GM19397 (cell line): Measurements from ENCODE around the gene RIMKLB.
"Not testable (repeated sequence)": the region's sequence is repeated elsewhere in the genome, so short reads cannot be mapped to it uniquely, and the experiment has no call there.

Experiments used
- ATAC-seq: cut with Tn5 transposase; IDR thresholded peaks from one replicate; pipeline ENCODE4 v1.9.1; 2021; ENCODE audit warnings: mild to moderate bottlenecking, moderate library complexity; ENCODE audit not compliant: unreplicated experiment

Gene RIMKLB

GRCh38 chr12:8770499-8770898 is 72.7 kb downstream of the RIMKLB start:
- no peak for ATAC-seq

DNA sequence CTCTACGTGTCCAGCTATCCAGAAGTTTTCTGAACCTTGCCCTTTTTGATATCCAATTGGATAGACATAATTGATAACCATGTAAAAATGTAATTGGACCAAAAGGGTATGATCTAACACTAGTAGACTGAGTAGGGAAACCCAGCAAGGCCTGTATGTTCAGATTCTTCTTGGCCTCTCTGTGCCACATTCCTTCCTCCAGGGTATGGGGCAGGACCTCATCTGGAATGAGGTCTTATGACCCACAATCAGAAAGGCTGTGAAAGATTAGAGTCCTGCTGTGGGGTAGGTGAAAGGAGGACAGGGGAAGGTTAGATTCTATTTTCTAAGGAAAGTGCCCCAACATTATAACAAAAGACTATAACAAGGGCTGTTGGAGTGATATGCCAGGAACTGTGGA is 73.3 kb downstream of the RIMKLB start:
- no peak for ATAC-seq

GRCh38 chr12:8773461-8773860 is 75.7 kb downstream of the RIMKLB start:
- no peak for ATAC-seq

DNA sequence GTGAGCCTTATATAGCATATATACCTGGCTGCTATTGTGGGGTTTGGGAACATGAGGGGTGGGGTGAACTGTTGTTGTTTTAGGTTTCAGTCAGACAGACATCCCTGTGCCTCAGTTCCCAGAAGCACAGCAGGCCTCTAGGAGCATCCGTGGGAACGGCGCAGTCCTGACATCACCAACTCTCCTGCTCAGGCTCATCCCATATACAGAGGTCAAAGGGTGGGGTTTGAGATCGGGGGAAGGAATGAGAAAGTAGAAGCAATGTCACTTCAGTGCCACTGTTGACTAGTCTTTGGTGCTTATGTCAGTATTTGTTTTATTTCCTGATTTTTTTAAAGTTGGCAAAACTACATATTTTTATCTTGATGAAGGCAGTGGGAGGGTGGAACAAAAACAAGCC is 81.5 kb downstream of the RIMKLB start:
- no peak for ATAC-seq

DNA sequence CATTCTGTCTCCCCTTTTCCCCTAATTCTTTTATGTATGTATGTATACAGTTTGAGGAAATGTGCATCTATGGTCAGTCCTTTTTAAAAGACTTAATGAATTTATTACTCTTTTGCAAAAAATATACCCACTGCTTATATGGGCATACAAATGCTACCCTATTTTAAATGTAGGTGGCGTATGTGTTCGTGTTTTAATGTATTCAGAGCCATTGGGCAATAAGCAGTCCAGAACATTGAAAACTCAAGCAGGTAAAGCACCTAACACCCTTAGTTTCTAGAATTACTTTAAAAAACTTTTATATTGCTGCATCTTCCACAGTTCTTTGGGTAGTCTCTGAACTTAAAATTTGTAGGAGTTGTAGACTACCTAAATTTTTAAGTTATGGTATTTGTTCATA is 82.1 kb downstream of the RIMKLB start:
- no peak for ATAC-seq

DNA sequence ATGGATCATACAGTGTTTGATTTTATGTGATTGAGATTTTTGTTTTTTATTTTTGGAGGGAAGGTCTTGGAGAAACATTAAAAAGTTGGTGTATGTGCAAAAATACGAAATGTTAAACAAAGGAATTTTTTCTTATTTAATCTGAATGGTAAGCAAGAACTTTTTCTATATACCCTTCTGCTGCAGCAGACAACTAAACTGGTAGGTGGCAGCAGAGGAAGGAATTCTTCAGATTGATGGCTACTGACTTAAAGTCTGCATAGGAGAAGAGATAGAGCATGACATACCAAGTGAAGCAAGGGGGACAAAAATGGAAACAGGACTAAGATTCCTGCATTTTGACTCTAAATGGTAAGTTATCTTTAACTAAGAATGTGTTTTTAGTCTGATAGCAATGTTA is 82.6 kb downstream of the RIMKLB start:
- no peak for ATAC-seq

DNA sequence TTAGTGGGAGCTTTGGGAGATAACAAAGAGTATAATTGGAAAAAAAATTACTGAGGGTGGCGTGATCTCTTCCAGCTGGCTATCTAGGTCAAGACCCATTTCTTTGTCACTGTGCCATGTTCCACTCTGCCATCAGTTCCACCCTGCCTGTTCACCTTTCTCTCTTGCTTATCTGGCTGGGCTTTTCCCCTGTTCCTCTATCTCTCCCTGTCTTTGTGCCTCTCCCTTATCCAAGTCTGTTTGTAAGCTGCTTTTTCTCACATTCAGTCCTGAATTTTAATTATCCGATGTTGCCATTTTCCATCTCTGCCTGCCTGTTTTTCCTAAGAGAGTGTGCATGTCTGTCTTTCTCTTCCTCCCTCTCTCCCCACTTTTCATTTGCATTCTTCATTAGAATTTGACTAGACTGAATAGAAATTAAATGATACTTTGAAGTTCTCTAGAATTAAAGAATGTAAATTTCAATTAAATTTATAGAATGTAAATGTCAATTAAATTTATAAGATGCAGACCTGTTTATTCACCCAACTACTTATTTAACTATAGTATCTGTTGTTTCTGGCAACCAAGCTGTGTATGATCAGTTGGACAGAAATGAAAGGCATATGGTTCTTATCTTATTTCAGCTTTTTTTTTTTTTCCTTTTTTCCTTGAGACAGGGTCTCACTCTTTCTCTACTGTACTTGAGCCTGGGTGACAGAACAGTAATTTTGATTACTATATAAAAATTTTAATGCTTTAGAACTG is 83.8 kb downstream of the RIMKLB start:
- no peak for ATAC-seq

DNA sequence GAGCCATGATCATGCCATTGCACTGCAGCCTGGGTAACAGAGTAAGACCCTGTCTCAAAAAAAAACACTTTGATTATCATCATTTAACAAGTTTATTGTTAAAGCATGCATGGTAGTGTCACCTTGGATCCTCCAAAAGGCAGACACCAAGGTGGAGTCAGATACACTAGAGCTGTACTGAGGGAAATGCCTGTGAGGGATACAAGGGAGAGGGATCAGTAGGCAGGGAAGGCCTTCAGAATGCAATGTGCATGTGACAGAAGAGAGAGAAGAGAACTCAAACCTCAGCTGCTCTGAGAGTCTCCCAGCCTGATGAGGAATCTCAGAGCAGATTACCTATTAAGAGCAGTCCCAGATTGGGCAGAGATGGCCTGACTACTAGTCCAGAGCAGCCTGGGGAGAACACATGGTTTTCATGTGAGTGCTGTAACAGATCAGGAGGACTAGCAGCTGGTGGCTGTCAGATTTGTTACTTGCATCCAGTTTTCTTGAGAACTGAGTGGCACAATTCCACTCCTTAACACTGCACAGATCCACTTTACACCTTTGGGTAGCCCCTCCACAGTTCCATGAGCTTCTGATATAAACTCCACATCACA is 86.6 kb downstream of the RIMKLB start:
- no peak for ATAC-seq

GRCh38 chr12:8785499-8785898 is 87.7 kb downstream of the RIMKLB start:
- no peak for ATAC-seq

DNA sequence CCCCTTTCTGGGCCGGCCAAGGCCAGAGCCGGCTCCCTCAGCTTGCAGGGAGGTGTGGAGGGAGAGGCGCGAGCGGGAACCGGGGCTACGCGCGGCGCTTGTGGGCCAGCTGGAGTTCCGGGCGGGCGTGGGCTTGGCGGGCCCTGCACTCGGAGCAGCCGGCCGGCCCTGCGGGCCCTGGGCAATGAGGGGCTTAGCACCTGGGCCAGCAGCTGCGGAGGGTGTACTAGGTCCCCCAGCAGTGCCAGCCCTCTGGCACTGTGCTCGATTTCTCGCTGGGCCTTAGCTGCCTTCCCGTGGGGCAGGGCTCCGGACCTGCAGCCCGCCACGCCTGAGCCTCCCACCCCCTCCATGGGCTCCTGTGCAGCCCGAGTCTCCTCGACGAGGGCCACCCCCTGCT is 89.4 kb downstream of the RIMKLB start:
- not testable (repeated sequence) for ATAC-seq

- not testable (repeated sequence) for ATAC-seq
These were observed 90.9 kb downstream of the RIMKLB start for GRCh38 chr12:8788706-8789105.

DNA sequence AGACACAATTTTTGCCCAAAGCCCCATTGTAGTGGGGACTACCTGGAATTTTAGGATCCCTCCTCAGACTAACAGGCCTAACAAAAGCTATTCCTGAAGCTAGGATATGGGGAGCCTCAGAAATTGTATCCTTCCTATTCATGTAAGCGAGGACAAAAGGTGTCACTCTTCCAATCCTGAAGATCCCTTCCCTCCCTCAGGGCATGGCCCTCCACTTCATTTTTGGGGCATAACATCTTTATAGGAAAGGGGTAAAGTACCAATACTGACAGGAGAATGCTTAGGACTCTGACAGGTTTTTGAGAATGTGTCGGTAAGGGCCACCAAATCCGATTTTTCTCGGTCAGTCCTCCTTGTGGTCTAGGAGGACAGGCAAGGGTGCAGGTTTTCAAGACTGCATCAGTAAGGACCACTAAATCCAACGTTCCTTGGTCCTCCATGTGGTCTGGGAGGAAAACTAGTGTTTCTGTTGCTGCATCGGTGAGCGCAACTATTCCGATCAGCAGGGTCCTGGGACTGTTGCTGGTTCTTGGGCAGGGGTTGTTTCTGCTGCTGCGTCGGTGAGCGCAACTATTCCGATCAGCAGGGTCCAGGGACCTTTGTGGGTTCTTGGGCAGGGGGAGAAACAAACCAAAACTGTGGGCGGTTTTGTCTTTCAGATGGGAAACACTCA is 91.7 kb downstream of the RIMKLB start:
- ATAC-seq, result not testable (repeated sequence)

- not testable (repeated sequence) for ATAC-seq
These were observed 95.4 kb downstream of the RIMKLB start for GRCh38 chr12:8793226-8793625.

GRCh38 chr12:8794611-8795010 is 96.8 kb downstream of the RIMKLB start:
- not testable (repeated sequence) for ATAC-seq

DNA sequence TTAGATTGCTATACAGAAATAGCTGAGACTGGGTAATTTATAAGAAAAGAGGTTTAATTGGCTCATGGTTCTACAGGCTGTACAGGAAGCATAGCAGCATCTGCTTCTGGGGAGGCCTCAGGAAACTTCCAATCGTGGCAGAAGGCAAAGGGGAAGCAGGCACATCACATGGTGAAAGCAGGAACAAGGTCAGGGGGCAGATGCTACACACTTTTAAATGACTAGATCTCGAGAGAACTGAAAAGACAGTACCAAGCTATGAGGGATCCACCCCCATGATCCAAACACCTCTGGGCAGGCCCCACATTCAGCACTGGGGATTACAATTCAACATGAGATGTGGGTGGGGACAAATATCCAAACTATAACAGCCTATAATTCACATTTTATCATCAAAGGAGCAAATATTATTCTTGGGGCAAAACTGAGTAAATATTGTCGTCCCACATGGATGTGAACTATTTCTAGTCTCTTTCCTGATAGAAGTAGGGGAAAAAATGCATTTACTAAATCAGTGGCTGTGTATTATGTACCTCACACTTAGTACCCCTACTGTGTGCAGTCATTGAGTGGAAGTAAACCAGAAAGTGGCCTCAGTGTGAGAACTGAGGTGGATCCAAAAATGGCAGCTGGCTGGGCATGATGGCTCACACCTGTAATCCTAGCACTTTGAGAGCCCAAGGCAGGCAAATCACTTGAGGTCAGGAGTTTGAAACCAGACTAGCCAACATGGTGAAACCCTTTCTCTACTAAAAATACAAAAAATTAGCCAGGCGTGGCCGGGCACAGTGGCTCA is 99.2 kb downstream of the RIMKLB start:
- no peak for ATAC-seq

GRCh38 chr12:8801213-8801612 is 103.4 kb downstream of the RIMKLB start:
- not testable (repeated sequence) for ATAC-seq

DNA sequence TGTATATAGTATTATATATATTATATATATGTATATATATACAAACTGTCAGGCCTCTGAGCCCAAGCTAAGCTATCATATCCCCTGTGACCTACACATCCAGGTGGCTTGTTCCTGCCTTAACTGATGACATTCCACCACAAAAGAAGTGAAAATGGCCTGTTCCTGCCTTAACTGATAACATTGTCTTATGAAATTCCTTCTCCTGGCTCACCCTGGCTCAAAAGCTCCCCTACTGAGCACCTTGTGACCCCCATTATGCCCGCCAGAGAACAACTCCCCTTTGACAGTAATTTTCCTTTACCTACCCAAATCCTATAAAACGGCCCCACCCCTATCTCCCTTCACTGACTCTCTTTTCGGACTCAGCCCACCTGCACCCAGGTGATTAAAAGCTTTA is 107.0 kb downstream of the RIMKLB start:
- ATAC-seq, result not testable (repeated sequence)

DNA sequence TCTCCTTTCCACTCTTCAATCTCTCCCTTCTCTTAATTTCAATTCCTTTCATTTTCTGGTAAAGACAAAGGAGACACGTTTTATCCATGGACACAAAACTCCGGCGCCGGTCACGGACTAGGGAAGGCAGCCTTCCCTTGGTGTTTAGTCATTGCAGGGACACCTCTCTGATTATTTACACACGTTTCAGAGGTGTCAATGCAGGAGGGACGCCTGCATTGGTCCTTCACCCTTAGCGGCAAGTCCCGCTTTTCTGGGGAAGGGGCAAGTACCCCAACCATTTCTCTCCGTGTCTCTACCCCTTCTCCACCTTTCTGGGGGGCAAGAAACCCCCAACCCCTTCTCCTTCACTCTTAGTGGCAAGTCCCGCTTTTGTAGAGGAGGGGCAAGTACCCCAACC is 107.7 kb downstream of the RIMKLB start:
- ATAC-seq, result not testable (repeated sequence)

- not testable (repeated sequence) for ATAC-seq
These were observed 109.3 kb downstream of the RIMKLB start for GRCh38 chr12:8807084-8807483.

GRCh38 chr12:8810112-8810511 is 112.3 kb downstream of the RIMKLB start:
- not testable (repeated sequence) for ATAC-seq
